SJSA1 (cell line): ENCODE measurements around the gene PRDM15. TPM values are rescaled to one million over a fixed set of nuclear protein-coding genes. Genes with fewer than 3 reads are reported as not detected.

Source experiments
- DNase-seq, 2 experiments: peaks; one replicate each; pipeline ENCODE4 v3.0.0-alpha.2; 2015 to 2020; ENCODE audit warnings: low spot score in 2 of 2, low read depth in 1 of 2
- H3K27ac ChIP-seq: fragments of 250-450 bp; sonication (Bioruptor Pico); 2 replicates; pipeline ENCODE4 v1.5.1; 2020; ENCODE audit warnings: mild to moderate bottlenecking, moderate library complexity
- H3K27me3 ChIP-seq: fragments of 250-450 bp; sonication (Bioruptor Pico); replicated peaks from 2 replicates; pipeline ENCODE4 v1.5.1; 2020; ENCODE audit warnings: mild to moderate bottlenecking, moderate library complexity
- H3K36me3 ChIP-seq: fragments of 250-450 bp; sonication (Bioruptor Pico); 2 replicates; pipeline ENCODE4 v1.5.1; 2020; ENCODE audit warnings: mild to moderate bottlenecking
- H3K4me1 ChIP-seq: fragments of 250-450 bp; sonication (Bioruptor Pico); replicated peaks from 2 replicates; pipeline ENCODE4 v1.6.1; 2021; ENCODE audit warnings: mild to moderate bottlenecking
- H3K4me3 ChIP-seq: fragments of 250-450 bp; sonication (Bioruptor Pico); 2 replicates; pipeline ENCODE4 v1.5.1; 2020; ENCODE audit warnings: mild to moderate bottlenecking
- H3K9me3 ChIP-seq: fragments of 250-450 bp; sonication (Bioruptor Pico); replicated peaks from 2 replicates; pipeline ENCODE4 v1.5.1; 2020; ENCODE audit warnings: mild to moderate bottlenecking
- total RNA-seq: library from RNA; depleted of rRNA; stranded (reverse); fragments of >200 nt; shearing (Covaris generic); gene quantifications from 2 replicates; pipeline ENCODE4 v1.2.3, GENCODE V29; 2014

The PRDM15 gene
- total RNA-seq, 1 experiment from 2014 or later = 5.1 TPM

GRCh38 chr21:41808846-41809245 is 70.3 kb downstream of the PRDM15 start:
- Histone ChIP-seq H3K4me1 (no peaks in the 10 kb centered on the region), H3K27ac (no peak overlapping the region), H3K27me3 (no peaks in the 10 kb centered on the region), H3K36me3 (0 out of 2 replicates have a peak, but pooled peaks cover 3% of the 10 kb centered on the region), H3K9me3 (no peaks in the 10 kb centered on the region), H3K4me3 (no peak overlapping the region)
- DNase-seq = no peak

GRCh38 chr21:41808094-41808493 is 71.0 kb downstream of the PRDM15 start:
- no peaks in the 10 kb centered on the region for H3K9me3 ChIP-seq
- H3K27ac ChIP-seq = no peak overlapping the region
- no peaks in the 10 kb centered on the region for H3K4me1 ChIP-seq
- DNase-seq = no peak
- H3K36me3 ChIP-seq = 0 out of 2 replicates have a peak, but pooled peaks cover 3% of the 10 kb centered on the region
- no peaks in the 10 kb centered on the region for H3K27me3 ChIP-seq
- no peak overlapping the region for H3K4me3 ChIP-seq

GRCh38 chr21:41806773-41807172 is 72.4 kb downstream of the PRDM15 start:
- Histone ChIP-seq H3K27me3 (no peaks in the 10 kb centered on the region), H3K36me3 (peaks cover 3% of the 10 kb centered on the region; the same call in 1 of the 2 replicates), H3K9me3 (no peaks in the 10 kb centered on the region), H3K27ac (no peak overlapping the region), H3K4me3 (no peak overlapping the region), H3K4me1 (no peaks in the 10 kb centered on the region)
- no peak for DNase-seq

- Histone ChIP-seq H3K4me3 (no peak overlapping the region), H3K9me3 (no peaks in the 10 kb centered on the region), H3K4me1 (no peaks in the 10 kb centered on the region), H3K27me3 (no peaks in the 10 kb centered on the region), H3K27ac (no peak overlapping the region), H3K36me3 (peaks cover 12% of the 10 kb centered on the region; the same call in 1 of the 2 replicates)
- DNase-seq = no peak
These were observed 73.5 kb downstream of the PRDM15 start for GRCh38 chr21:41805643-41806042.

- no peaks in the 10 kb centered on the region for H3K9me3 ChIP-seq
- H3K27ac ChIP-seq = no peak overlapping the region
- no peaks in the 10 kb centered on the region for H3K27me3 ChIP-seq
- no peak for DNase-seq
- no peak overlapping the region for H3K4me3 ChIP-seq
- H3K4me1 ChIP-seq = no peaks in the 10 kb centered on the region
- H3K36me3 ChIP-seq = peaks cover 13% of the 10 kb centered on the region; the same call in 1 of the 2 replicates
These were observed 74.1 kb downstream of the PRDM15 start for GRCh38 chr21:41805038-41805437.

GRCh38 chr21:41804381-41804780 is 74.8 kb downstream of the PRDM15 start:
- Histone ChIP-seq H3K27me3 (no peaks in the 10 kb centered on the region), H3K4me1 (no peaks in the 10 kb centered on the region), H3K36me3 (peaks cover 11% of the 10 kb centered on the region; the same call in 1 of the 2 replicates), H3K9me3 (no peaks in the 10 kb centered on the region), H3K4me3 (no peak overlapping the region), H3K27ac (no peak overlapping the region)
- no peak for DNase-seq

- Histone ChIP-seq H3K4me1 (no peaks in the 10 kb centered on the region), H3K27ac (no peak overlapping the region), H3K36me3 (peaks cover 11% of the 10 kb centered on the region; the same call in 1 of the 2 replicates), H3K27me3 (no peaks in the 10 kb centered on the region), H3K4me3 (no peak overlapping the region), H3K9me3 (no peaks in the 10 kb centered on the region)
- no peak for DNase-seq
These were observed 75.8 kb downstream of the PRDM15 start for GRCh38 chr21:41803316-41803715.

- Histone ChIP-seq H3K27ac (no peak overlapping the region), H3K27me3 (no peaks in the 10 kb centered on the region), H3K4me3 (no peak overlapping the region), H3K4me1 (no peaks in the 10 kb centered on the region), H3K9me3 (no peaks in the 10 kb centered on the region), H3K36me3 (peaks cover 11% of the 10 kb centered on the region; the same call in 1 of the 2 replicates)
- DNase-seq = no peak
These were observed 76.5 kb downstream of the PRDM15 start for GRCh38 chr21:41802684-41803083.

- Histone ChIP-seq H3K4me1 (no peaks in the 10 kb centered on the region), H3K4me3 (no peak overlapping the region), H3K27ac (no peak overlapping the region), H3K36me3 (peaks cover 11% of the 10 kb centered on the region; the same call in 1 of the 2 replicates), H3K27me3 (no peaks in the 10 kb centered on the region), H3K9me3 (no peaks in the 10 kb centered on the region)
- no peak for DNase-seq
These were observed 77.0 kb downstream of the PRDM15 start for GRCh38 chr21:41802198-41802584.

- no peaks in the 10 kb centered on the region for H3K27me3 ChIP-seq
- H3K4me1 ChIP-seq = no peaks in the 10 kb centered on the region
- H3K4me3 ChIP-seq = no peak overlapping the region
- DNase-seq = no peak
- H3K36me3 ChIP-seq = peaks cover 11% of the 10 kb centered on the region; the same call in 1 of the 2 replicates
- no peak overlapping the region for H3K27ac ChIP-seq
- H3K9me3 ChIP-seq = no peaks in the 10 kb centered on the region
These were observed 77.6 kb downstream of the PRDM15 start for GRCh38 chr21:41801321-41802197.

- no peak for DNase-seq
- no peak overlapping the region for H3K27ac ChIP-seq
- H3K36me3 ChIP-seq = peaks cover 11% of the 10 kb centered on the region; the same call in 1 of the 2 replicates
- no peak overlapping the region for H3K4me3 ChIP-seq
- no peaks in the 10 kb centered on the region for H3K4me1 ChIP-seq
- H3K9me3 ChIP-seq = no peaks in the 10 kb centered on the region
- no peaks in the 10 kb centered on the region for H3K27me3 ChIP-seq
These were observed 78.5 kb downstream of the PRDM15 start for GRCh38 chr21:41800425-41801320.

GRCh38 chr21:41799763-41800162 is 79.4 kb downstream of the PRDM15 start:
- H3K4me3 ChIP-seq = no peak overlapping the region
- no peak overlapping the region for H3K27ac ChIP-seq
- DNase-seq = no peak
- no peaks in the 10 kb centered on the region for H3K9me3 ChIP-seq
- no peaks in the 10 kb centered on the region for H3K4me1 ChIP-seq
- peaks cover 11% of the 10 kb centered on the region; the same call in 1 of the 2 replicates for H3K36me3 ChIP-seq
- H3K27me3 ChIP-seq = no peaks in the 10 kb centered on the region

- no peaks in the 10 kb centered on the region for H3K9me3 ChIP-seq
- H3K27ac ChIP-seq = no peak overlapping the region
- no peaks in the 10 kb centered on the region for H3K27me3 ChIP-seq
- DNase-seq = no peak
- H3K36me3 ChIP-seq = peaks cover 11% of the 10 kb centered on the region; the same call in 1 of the 2 replicates
- H3K4me3 ChIP-seq = no peak overlapping the region
- no peaks in the 10 kb centered on the region for H3K4me1 ChIP-seq
These were observed 80.8 kb downstream of the PRDM15 start for GRCh38 chr21:41798326-41798725.
